ENCODE results near the gene ZBTB16.
"Not testable (repeated sequence)": the region's sequence is repeated elsewhere in the genome, so short reads cannot be mapped to it uniquely, and the experiment has no call there.

ZBTB16 gene

DNA sequence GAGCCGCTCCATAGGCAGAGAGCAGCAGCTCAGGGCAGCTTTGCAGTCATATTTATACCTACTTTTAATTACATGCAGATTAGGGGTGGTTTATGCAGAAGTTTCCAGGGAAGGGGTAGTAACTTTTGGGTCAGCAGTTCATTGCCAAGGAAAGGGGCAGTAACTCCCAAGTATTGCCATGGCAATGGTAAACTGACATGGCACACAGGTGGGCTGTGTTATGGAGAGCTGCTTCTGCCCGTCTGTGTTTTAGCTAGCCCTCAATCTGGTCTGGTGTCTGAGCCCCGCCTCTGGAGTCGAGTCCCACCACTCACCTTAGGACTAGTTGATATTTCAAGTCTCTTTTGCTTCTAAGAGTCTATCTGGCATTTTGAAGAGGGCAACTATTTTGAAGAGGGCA is 12.2 kb upstream of the ZBTB16 start:
- DNase-seq, result no peak

DNA sequence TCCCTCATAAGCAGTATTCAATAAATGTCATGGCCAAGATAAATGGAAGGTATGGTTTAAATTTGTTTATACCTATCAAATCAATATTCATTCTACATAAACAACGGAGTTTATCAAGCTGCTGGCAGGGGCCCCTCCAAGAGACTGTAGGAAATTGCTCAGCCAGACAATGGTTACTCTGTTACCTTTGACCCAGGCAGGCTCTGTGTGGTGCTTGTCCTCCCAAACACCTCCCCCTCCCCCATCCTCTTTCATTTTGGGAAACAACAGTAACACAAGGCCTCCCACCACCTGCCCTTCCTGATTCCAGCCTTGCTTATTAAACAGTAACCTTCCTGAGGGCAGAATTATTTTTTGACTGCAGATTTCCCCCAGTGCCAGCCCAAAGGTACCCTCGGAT is 10.5 kb upstream of the ZBTB16 start:
- DNase-seq, result no peak

DNA sequence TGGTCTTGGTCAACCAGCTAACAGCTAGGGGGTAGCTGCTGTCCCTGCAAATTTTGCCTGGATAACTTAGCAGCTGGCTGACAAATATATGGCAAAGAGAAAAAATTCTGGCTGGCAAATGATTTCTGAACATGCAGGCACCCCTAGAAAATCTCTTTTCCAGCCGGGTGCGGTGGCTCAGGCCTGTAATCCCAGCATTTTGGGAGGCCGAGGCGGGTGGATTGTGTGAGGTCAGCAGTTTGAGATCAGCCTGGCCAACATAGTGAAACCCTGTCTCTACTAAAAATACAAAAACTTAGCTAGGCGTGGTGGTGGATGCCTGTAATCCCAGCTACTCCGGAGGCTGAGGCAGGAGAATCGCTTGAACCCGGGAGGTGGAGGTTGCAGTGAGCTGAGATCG is 9.7 kb upstream of the ZBTB16 start:
- DNase-seq, result not testable (repeated sequence)

DNA sequence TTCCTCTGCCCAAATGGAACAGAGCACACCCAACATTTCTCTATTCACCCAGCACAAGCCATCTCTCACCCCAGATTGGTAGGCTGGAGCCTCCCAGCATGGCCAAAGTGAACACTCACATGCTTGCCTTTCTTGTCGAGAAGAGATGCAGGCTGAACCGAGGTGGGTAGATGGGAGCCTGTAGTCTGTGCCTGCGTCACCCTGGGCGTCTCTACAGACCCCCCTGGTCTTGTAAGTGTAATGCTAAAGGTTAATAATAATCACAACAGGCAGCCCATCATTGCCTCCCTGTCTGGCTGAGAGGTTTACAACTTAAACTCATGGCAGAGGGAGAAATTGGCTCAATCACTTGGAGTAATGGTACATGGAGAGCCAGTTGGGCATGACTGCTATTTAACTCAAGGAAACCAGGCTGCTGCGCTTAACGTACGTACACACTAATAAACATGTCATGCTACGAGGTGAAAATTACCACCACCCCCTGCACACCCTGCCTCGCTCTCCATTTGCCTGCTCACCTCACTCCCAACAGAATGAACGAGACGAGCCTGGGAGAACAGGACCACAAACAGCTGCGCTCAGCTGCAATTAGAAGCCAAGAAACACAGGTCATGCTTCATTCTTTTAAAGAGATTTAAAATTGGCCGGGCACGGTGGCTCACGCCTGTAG is 9.1 kb upstream of the ZBTB16 start:
- no peak for DNase-seq

DNA sequence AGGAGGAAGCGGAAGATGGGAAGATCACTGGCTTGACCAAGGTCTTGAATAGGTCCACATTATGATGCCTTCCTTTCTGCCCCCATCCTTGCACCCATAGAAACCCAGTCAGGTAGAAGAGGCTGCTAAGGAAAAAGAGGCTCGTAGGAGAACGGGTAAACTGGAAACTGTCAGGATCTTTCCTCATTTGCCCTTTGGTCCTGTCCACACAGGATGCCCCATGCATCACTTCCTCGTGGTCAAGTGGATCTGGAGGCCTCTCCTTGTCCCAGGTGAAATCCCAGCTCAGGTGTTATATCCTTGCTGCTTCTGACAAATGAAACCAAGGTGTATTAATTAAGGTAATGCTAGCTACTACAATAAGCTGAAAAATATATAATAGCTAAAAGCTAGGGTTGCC is 8.0 kb upstream of the ZBTB16 start:
- DNase-seq, result no peak

DNA sequence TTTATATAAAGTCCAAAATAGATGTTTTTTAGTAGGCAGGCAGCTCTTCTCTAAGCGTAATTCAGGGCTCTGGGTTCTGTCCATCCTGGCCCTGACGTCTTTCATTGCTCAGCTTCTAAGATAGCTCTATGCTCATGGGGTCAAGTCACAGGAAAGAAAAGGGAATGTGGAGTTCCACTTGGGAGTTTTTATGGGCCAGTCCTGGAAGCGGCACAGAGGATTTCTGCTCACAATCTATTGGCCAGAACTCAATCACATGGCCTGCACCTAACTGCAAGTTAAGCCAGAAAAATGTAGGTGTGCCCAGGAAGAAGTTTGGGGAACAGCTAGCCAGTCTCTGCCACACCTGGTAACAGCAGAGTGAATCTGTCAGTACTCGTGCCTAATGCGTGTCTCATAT is 7.4 kb upstream of the ZBTB16 start:
- no peak for DNase-seq

DNA sequence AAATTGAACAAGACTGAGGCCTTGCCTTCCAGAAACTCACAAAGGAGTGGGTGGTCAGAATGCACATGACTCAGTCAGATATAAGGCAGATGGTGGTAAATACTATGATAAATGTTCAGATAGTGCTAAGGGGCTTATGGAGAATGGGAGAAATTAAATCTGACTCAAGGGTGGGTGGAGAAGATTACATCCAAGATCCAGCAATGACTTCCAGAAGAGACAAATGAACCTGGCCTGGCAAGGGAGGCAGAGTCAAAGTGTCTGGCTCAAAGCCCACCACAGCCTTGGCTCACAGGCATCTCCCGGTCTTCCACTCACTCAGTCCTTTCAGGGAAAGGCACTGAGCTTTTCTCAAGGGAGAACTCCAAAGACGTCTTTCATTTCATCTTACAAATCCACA is 6.1 kb upstream of the ZBTB16 start:
- DNase-seq, result no peak

DNA sequence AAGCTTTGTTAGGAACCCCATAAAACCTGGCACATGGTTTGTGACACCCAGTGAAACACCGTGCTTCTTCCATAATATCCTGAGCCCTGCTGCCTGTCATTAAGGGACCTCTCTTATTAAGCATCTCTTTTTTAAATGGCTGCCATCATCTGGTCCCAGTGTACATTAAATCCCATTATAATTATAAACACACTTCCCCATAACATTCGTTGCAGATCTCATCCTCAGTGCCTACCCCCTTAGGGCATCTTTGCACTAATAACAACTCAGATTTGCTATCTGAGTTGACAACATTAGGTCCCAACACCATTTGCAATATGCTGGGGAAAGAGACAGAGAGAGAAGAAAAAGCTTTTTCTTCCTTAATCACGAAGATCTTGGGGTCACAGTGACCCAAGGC is 4.7 kb upstream of the ZBTB16 start:
- DNase-seq, result no peak

DNA sequence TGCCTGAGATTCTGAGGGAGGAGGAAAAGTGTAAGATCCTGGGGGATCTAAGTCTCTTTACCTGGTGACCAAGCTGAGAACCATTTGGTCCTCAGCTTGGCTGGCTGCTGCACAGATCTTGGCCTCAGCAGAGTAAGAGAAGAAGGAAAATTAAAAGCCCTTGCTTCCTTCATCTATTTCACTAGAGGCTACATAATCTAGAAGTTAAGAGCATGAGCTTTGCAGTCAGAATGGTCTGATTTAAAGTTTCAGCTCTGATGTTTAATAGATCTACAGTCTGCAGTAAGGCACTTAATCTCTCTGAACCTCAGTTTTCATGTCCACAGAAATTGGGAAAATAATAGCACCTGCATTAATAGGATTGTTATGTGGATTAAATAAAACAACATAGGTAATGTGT is 3.1 kb upstream of the ZBTB16 start:
- no peak for DNase-seq

DNA sequence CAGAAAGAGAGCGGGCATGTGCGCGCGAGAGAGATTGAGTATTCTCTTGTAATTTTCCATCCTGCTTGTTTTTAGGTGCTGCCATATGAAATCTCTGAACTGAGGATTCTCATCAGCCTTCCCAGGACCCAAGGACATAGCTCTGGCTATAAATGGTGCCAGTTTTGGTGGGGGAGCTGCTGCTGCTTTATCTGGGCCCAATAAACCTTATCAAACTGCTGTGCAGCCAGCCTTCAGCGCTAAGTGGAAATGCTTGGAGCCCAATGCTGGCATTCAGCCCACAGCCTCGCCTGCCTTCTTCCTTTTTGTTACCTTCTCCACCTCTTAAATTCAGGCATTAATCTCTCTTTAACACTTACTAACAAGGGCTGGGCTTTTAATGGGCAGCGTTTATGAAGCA is 2.4 kb upstream of the ZBTB16 start:
- DNase-seq, result no peak

DNA sequence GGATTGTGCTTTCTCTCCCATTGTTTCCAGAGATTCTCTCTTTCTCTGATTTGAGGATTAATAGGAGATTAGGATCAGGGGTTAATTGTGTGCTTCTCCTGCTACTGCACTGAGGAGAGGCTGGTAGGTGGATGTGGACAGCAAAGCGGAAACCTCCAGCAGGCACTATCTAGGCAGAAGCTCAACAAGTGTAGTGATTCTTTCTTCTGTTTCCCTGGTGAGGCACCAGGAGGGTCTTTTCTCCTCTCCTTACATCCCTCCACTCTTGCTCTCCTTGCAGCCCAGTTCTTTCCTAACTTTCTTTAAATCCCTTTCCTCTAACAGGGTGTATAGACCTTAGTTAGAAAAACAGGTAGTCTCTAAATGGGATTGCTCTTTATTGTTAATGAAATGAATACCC is 1.9 kb upstream of the ZBTB16 start:
- DNase-seq, result no peak

DNA sequence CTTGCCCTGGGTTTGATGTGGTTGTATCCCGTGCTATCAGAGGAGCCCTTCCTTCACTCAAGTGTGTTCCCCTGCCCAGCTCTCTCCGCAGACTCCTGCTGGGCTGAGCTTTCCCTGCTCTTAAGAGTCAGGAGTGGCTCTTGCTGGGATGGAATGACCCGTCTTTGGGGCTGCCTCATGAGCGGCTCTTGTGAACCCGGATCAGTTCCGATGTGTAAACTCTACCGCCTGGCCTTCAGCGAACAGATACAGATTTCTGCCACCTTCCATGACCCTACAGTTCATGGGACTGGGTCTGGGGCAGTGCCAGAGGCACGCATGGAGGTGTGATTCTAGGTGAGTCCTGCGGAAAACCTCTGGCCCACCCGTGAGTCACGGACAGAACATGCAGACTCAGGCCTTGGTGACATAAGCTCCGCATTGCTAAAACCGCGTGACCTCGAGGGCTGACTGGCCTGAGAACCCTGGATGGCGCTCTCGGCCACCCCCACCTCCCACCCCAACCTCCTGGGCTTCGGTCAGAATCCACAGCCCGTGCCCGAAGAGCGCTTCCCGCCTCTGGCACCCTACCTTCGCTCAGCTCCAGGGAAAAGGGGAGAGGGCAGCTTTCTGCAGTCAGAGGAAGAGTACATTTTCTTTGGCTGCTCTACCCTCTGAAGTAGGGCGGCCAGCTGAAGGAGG is 1.3 kb upstream of the ZBTB16 start:
- no peak for DNase-seq

DNA sequence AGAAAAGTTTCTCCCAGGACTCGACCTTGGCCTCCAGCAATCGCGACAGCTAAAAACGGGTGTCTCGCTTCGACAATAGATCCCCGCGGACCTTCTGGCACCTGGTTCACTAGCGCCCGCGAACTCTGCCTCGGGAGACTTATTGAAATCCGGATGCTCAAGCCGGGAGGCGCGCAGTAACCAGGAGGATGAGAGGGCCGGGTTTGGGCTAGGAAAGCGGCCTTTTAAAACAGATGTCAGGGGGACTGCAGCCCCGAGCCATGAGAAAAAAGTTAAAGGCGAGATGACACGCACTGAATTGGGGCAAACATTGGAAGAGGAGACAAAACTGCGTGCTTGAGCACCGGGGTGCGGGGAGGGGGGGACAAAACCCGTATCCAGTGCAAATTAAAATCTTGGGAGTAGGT is 637 bp upstream of the ZBTB16 start:
- no peak for DNase-seq

DNA sequence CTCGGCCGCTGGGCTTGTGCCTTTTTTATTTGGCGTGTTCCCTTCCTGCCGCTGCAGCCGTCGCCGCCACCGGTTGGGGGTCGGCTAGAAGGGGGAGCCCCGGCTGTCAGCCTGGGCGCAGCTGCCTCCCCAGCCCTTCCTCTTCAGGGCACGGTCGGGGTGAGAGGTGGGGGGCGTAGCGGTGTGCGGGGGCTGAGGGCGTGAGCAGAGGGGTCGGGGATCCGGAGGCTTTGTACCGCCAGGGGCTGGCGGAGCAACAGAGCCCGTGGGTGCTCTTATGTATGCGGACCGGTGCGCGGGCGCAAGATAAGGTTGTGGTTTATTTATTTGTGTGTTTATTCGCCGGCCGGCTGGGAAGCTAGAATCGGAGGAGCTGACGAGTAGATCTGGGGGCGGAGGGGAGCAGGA is 477 bp downstream of the ZBTB16 start:
- DNase-seq, result no peak

DNA sequence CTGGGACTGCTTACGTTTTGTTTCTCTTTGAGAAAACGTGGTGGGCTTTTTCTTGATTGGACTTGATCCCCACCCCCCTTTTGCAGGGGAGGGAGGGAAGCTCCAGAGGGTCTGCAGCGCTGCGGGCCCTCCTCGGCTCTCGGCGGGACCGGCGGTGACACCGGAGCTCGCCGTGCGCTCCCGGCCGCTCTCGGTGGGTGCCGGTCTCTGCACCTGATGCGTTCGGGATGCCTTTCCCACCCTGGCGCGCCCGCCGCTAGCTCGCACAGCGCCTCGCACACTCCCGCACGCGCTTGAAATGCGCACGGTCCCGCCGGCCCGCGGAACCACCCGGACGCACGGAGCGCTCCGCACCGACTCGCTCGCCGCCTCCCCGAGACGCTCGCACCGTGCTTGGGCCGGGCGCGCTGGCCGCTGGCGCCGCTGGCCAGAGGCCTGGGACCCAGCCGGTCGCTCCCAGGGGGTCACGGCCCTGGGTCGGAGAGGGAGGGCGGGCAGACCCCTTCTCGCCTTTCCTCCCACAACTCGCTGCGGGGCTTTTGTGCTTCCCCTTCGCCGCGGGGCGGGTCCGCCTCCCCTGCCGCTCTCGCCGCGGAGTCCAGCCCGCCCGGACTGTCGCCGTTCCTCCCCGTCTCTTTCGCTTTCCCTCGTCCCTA is 1.0 kb downstream of the ZBTB16 start:
- no peak for DNase-seq

DNA sequence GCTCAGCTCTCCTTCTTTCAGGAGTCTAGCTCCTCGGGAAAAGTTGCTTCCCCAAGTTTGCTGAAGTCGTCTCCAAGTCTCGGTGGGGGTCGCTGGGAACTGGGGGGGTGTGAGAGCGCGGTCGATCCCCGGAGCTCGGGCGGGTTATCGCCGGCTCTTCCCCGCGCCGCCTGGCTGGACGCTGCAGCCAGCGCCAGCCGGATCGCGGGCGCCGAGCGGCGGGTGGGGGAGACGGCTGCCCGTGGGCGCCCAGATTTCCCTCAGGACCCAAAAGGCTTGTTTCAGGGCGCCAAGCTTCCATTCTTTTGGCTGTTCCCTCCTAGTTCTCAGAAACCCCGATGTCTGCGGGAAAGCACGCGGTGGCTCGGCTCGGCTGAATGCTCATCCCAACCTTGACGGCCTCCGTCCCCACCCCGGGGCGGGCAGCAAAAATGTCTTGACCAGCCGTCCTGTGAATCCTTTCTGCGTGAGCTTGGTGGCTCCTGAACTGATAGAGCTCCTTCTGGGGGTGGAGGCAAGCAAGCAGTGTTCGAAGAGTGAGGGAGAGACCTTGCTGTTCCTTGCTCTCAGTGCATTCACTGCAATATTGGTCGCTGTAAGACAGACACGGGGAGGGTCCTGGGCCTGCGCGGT is 1.7 kb downstream of the ZBTB16 start:
- DNase-seq, result no peak

DNA sequence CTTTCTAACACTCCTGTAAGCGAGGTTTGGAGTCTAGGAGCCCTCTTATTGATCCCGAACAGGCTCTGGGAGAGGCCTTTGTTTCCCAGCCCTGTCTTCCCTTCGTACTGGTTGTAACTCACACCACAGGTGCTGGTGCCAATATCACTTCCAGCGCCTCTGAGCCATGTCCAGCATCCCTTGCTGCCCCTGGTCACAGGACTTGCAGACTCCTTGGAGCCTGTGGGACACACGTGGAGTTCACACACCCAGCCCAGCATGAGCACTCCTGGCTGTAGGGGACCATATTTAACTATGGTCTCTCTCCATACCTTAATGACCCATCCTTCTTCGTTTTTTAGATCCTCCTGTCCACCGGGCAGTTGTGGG is 2.2 kb downstream of the ZBTB16 start:
- no peak for DNase-seq

DNA sequence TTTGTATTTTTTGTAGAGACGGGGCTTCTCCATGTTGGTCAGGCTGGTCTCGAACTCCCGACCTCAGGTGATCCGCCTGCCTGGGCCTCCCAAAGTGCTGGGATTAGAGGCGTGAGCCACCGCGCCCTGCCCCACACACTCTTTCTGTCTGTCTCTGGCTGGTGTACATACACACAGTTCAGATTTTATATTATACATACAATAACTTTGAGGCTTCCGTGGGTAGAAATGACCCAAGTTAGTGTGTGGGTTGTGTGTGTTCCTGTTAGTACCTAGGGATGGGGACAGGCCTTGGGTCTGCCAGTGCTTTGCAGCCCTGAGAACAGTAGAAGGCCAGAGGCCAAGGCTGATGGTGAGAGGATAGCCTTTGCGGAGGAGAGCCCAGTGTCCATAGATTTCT is 2.8 kb downstream of the ZBTB16 start:
- DNase-seq, result no peak

DNA sequence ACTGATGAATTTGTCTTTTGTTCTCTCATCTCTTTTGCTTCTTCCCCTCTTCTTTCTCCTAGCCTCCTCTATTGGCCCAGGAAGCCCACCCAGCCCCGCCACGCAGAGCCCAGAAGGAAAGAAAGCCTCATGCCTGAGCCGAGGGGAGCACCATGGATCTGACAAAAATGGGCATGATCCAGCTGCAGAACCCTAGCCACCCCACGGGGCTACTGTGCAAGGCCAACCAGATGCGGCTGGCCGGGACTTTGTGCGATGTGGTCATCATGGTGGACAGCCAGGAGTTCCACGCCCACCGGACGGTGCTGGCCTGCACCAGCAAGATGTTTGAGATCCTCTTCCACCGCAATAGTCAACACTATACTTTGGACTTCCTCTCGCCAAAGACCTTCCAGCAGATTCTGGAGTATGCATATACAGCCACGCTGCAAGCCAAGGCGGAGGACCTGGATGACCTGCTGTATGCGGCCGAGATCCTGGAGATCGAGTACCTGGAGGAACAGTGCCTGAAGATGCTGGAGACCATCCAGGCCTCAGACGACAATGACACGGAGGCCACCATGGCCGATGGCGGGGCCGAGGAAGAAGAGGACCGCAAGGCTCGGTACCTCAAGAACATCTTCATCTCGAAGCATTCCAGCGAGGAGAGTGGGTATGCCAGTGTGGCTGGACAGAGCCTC is 3.8 kb downstream of the ZBTB16 start:
- DNase-seq, result no peak

DNA sequence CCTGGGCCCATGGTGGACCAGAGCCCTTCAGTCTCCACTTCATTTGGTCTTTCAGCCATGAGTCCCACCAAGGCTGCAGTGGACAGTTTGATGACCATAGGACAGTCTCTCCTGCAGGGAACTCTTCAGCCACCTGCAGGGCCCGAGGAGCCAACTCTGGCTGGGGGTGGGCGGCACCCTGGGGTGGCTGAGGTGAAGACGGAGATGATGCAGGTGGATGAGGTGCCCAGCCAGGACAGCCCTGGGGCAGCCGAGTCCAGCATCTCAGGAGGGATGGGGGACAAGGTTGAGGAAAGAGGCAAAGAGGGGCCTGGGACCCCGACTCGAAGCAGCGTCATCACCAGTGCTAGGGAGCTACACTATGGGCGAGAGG is 4.3 kb downstream of the ZBTB16 start:
- no peak for DNase-seq

DNA sequence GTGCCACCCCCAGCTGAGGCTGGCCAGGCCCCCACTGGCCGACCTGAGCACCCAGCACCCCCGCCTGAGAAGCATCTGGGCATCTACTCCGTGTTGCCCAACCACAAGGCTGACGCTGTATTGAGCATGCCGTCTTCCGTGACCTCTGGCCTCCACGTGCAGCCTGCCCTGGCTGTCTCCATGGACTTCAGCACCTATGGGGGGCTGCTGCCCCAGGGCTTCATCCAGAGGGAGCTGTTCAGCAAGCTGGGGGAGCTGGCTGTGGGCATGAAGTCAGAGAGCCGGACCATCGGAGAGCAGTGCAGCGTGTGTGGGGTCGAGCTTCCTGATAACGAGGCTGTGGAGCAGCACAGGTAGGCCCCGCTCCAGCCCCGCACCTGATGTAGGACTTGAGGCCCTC is 4.7 kb downstream of the ZBTB16 start:
- DNase-seq, result no peak

DNA sequence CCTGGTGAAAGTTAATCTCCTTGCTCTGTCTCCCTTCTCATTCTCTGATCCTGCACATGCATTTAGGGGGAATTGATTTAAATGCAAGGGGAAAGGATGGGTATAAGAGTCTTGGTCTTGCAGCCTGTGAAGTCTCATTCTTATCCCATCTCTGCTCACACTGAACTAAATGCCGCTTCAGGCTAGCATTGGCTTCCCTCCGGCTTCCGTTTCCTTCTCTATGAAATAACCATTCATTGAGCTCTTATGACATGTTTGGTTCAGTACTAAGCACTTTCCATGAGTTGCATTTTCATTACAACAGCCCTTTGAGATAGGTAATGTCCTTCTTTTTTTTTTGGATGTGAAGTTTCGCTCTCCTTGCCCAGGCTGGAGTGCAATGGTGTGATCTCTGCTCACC is 5.6 kb downstream of the ZBTB16 start:
- no peak for DNase-seq

DNA sequence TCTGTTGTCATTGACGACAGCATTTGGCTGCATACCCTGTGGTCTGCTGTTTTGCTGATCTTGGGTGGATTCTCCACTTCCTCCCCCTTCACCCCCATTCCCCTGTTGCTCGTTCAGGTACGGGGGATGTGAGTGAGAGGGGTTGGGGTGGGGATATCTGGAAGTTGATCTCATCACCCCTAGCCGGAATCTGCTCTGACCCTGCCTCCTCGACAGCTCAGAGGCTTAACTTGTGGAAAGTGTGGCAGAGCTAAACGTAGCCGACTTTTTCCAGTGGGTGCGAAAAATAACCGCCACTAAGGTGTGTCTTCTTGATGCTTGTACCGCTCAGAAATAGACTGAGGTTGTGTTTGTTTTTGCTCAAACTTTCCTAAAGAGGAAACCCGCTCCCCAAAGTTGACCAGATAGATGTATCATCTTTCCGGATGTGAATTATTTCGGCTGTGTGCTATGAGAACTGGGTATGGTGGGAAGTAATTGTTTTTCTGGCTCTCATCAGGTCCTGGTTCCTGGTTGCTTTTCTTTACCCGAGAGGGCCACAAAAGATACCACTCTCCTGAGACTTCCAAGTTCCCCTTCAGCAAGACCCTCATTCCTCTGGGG is 6.6 kb downstream of the ZBTB16 start:
- DNase-seq, result no peak
